DND-41 (cell line): ENCODE results near the gene STARD9.

Experiments used
- CTCF ChIP-seq: IDR thresholded peaks from 2 replicates; pipeline ENCODE4 v1.5.1; 2012; ENCODE audit warnings: borderline replicate concordance, low read length, moderate library complexity, mild to moderate bottlenecking; ENCODE audit not compliant: poor library complexity, severe bottlenecking; ENCODE audit errors: extremely low read depth
- EZH2 ChIP-seq: IDR thresholded peaks from 3 replicates; pipeline ENCODE4 v1.6.1; 2012; ENCODE audit warnings: borderline replicate concordance, low read depth, mild to moderate bottlenecking, moderate library complexity, low read length, inconsistent platforms; ENCODE audit not compliant: severe bottlenecking

DNA sequence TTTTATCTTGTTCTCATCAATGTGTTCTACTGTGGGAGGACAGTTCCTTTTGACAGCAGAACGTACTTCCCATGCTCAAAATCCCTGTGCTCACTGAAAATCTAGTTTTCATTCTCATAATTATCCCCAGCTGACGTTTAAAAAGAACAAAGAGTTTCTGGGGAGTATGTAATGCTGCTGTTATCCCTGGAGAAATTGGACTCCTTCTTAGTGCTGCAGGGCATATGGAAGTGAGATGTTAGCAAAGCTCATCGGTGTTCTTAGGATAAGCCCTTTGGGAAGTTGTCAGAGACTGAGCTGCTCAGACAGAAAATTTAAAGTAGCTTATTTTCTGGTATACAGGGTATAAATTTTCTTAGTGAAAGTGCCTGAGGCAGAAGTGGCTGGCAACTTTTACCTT, 95.0 kb downstream of the STARD9 start:
- TF ChIP-seq CTCF (no peak), EZH2 (no peak)
